Activated gamma-delta T cell treated with anti-CD3 and anti-CD28 coated beads, Interleukin-2, amount 50 U/mL, for 16 hours (primary cell): ENCODE results near the gene SIRT2.
"Not testable (repeated sequence)": the region's sequence is repeated elsewhere in the genome, so short reads cannot be mapped to it uniquely, and the experiment has no call there.

Source experiments
- DNase-seq: peaks from one replicate; pipeline ENCODE4 v3.0.0-alpha.2; 2020; ENCODE audit warnings: low read depth

SIRT2 gene

GRCh38 chr19:38898788-38899446 lies 501 bp downstream of the SIRT2 start:
- no peak for DNase-seq

- DNase-seq: no peak
These were observed 4.5 kb downstream of the SIRT2 start for GRCh38 chr19:38894968-38895367.

- no peak for DNase-seq
These were observed 6.1 kb downstream of the SIRT2 start for GRCh38 chr19:38893341-38893771.

GRCh38 chr19:38892841-38893240 lies 6.6 kb downstream of the SIRT2 start:
- no peak for DNase-seq

- DNase-seq: no peak
These were observed 7.6 kb downstream of the SIRT2 start for GRCh38 chr19:38891771-38892170.

GRCh38 chr19:38890686-38891085 lies 8.7 kb downstream of the SIRT2 start:
- no peak for DNase-seq

GRCh38 chr19:38889803-38890202 lies 9.6 kb downstream of the SIRT2 start:
- DNase-seq: no peak

- no peak for DNase-seq
These were observed 10.5 kb downstream of the SIRT2 start for GRCh38 chr19:38888876-38889275.

- DNase-seq: not testable (repeated sequence)
These were observed 14.7 kb downstream of the SIRT2 start for GRCh38 chr19:38884691-38885090.

GRCh38 chr19:38883286-38883685 lies 16.1 kb downstream of the SIRT2 start:
- no peak for DNase-seq

GRCh38 chr19:38880882-38881609 lies 18.4 kb downstream of the SIRT2 start:
- DNase-seq: no peak

- no peak for DNase-seq
These were observed 19.1 kb downstream of the SIRT2 start for GRCh38 chr19:38880076-38880881.

GRCh38 chr19:38879400-38879751 lies 20.0 kb downstream of the SIRT2 start:
- DNase-seq: no peak

- DNase-seq: no peak
These were observed 20.6 kb downstream of the SIRT2 start for GRCh38 chr19:38878575-38879399.

- peak; percentile 65 for DNase-seq
These were observed 21.4 kb downstream of the SIRT2 start, which contains the start of gene RINL for GRCh38 chr19:38877781-38878574. Gene RINL, minus strand, starts transcription at chr19:38878275. Its CDS starts 1,533 bp downstream, at chr19:38876742.

GRCh38 chr19:38875656-38876395 lies 23.6 kb downstream of the SIRT2 start:
- DNase-seq: no peak

- not testable (repeated sequence) for DNase-seq
These were observed 26.0 kb downstream of the SIRT2 start for GRCh38 chr19:38873400-38873799.

GRCh38 chr19:38870612-38871011 lies 28.8 kb downstream of the SIRT2 start:
- DNase-seq: no peak

GRCh38 chr19:38869836-38870607 lies 29.4 kb downstream of the SIRT2 start:
- DNase-seq: peak; percentile 87
